ENCODE data around the gene ANO7.

The ANO7 gene

GRCh38 chr2:241159116-241159515, 29.4 kb upstream of the ANO7 start:
- no peak for DNase-seq

GRCh38 chr2:241160318-241160717, 28.2 kb upstream of the ANO7 start:
- DNase-seq: no peak

GRCh38 chr2:241161646-241162281, 26.7 kb upstream of the ANO7 start:
- no peak for DNase-seq

GRCh38 chr2:241163601-241164118, 24.8 kb upstream of the ANO7 start:
- no peak for DNase-seq

DNA sequence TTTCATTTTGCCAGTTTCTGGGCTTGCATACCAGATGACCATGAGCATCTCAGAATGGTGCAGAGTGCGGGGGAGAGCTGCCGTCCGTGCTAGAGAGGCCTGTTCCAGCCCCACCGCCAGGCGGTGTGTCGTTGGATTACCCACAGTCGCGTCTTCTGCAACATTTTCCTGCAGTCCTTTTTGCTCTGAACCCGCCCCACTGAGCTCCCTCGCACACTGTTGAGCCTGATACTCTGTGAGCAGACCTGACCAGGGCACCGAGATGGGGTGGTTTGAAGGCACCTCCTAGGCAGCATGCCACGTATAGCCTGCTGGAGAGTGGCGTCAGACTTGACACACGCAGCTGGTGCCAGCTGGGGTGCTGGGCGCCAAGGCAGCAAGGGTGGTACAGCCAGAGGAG, 20.1 kb upstream of the ANO7 start:
- DNase-seq: no peak

GRCh38 chr2:241173557-241173956, 14.9 kb upstream of the ANO7 start:
- no peak for DNase-seq

DNA sequence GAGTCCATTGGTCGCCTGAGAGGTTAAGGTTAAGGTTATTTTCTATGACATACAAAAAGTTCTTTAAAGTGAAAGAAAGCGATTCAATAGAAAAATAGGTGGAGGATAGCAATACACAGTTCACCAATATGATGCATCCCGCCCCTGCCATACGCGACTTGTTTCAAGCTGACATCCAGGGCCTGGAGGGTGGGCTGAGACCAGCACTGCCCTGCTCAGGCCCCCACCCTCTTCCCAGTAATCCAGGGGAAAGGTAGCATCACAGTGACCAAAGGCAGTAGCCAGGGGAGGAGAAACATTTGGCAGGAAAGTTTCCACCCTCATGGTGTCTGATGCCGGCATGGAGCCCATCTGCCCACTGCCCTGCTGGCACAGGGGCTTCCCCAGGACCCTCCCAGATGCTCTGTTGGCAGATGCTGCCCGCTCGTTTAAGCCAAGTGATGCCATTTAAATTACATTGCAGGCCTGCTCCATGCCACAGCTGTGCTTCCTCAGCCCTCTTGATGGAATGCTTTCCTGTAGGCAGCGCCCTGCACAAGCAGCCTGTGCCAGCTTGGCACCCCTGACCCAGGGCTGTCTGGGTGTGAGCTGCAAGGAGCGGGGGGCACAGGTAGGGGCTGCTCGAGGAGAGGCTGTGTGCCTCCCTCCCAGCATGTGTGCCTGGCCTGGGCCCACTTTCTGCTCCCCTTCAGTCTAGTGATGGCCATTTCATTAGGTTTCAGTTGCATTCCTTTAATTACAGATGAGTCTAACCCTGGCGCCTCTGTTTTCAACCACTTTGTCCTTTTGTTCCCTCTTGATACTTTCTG, 10.7 kb upstream of the ANO7 start:
- DNase-seq: no peak

GRCh38 chr2:241178961-241179360, 9.5 kb upstream of the ANO7 start:
- DNase-seq: no peak

DNA sequence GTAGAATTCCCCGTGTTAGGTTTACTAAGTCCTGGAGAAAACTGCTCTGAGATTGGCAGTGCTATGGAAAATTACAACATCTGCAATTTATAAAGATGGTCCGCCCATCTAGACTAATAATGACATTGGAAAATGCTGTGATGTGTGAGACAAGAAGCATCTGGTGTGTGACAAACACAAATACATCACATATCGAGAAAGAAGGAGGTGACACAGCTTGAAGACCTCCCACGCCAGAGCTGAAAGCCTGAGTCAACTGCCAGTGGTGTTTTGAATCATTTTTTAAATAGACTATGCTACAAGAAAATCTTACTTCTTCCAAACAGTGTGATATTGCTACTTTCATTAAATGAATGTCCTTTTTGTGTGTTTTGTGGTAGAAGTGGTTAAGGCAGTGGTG, 8.6 kb upstream of the ANO7 start:
- DNase-seq: peak; percentile 12 to 21

DNA sequence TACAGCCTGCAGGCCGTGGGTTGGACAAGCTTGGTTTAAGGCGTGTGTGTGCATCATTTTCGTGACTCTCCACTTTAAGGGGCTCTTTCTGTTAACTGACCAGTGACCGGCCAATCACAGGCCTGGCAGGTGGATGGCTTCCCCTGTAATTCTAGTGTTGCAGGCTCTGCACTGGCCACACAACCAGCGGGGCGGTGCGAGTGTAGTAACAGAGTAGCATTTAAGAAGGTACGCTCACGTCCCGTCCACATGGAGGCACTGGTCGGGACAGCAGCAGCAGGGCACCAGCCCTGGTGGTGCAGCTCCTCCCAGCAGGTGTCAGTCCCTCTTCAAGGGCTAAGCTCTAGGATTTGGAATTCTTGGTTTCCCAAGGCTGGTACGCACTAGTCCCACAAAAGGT, 8.0 kb upstream of the ANO7 start:
- DNase-seq: no peak

- no peak for DNase-seq
Observed at GRCh38 chr2:241182126-241182525, 6.4 kb upstream of the ANO7 start.

GRCh38 chr2:241182531-241183133, 5.8 kb upstream of the ANO7 start:
- DNase-seq: no peak

DNA sequence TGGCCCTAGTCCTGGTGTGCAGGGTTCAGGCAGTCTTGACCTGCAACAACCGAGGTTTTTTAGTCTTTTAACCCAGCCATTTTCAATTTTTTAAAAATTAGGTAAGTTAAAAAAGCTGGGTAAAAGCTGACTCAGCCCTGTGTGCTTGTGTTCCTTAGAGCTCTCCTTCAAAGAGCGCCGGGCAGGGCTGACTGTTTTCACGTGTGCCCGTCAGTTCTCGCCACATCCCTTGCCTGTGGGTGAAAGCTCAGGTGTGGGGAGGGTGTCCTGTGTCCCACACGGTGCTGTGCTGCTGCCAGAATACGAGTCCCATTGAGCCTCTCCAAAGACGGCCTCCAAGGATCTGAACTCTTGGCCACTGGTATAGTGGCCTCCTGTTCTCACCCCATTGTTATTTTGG, 5.3 kb upstream of the ANO7 start:
- no peak for DNase-seq

DNA sequence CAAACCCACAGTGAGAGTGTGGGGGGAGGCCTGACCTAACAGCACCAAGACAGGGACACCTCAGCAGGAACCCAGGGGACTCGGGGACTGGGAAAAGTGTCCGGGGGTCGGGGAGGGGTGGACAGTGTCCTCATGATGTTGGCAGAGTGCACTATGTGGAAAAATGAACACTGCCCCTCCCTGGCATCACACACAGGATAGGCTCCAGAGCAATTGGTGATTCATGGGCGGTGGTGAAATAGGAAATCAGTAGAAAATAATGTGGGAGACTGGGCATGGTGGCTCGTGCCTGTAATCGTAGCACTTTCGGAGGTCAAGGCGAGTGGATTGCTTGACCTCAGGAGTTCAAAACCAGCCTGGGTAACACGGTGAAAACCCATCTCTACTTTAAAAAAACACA, 3.6 kb upstream of the ANO7 start:
- no peak for DNase-seq

GRCh38 chr2:241185961-241186360, 2.5 kb upstream of the ANO7 start:
- DNase-seq: no peak

DNA sequence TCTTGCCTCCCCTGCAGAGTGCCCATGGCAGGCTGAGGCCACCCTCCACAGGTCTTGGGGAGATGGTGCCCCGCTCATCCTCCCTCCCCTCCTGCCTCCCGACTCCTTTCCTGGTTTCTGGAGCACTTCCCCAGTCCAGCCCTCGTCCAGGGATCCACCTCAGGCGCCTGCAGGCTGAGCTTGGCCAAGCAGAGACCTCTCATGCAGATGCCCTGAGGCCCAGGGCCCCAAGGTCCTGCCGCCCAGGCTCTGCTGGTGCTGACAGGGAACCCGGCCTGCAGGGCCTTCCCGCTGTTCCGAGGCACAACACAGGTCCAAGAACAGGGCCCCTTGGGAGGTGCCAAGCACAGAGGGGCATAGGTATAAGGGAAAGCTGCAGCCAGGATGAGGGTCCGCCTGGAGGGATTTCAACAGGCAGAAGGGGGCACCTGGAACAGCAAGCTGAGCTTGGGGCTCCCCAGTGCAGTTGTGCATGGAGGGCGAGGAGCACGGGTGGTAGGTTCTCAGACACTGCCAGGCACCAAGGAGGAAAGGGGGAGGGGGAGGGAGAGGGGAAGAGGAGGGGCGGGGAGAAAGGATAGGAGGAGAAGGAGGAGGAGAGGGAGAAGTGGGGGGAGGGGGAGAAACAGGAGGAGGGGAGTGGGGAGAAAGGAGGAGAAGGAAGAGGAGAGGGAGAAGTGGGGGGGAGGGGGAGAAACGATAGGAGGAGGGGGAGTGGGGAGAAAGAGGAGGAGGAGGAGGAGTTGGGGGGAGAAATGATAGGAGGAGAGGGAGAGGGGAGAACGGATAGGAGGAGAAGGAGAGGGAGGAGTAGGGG, 1.2 kb upstream of the ANO7 start:
- DNase-seq: no peak

DNA sequence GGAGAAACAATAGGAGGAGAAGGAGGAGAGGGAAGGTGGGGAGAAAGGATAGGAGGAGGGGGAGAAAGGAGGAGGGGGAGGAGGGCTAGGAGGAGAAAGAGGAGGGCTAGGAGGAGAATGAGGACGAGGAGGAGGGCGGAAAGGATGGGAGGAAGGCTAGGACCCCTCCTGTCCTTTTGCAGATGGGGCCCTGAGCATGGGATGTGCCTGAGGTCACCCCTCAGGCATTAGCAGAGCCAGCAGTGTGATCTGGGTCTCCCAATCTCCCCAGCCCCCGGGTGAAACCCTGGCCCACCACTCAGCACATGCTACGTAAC, 601 bp upstream of the ANO7 start:
- no peak for DNase-seq

GRCh38 chr2:241189093-241189855, 797 bp downstream of the ANO7 start:
- DNase-seq: no peak

DNA sequence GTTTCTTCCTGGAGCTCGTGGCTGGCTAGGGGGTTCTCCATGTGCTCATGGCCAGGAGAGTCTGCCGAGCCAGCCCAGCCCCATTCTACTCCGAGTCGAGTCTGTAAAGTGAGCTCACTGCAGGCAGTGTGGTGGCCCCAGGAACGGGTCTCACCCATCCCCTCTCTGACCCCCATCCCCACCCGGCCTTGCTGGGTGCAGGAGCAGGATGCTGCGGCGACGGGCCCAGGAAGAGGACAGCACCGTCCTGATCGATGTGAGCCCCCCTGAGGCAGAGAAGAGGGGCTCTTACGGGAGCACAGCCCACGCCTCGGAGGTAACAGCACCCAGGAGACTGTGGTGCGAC, 1.4 kb downstream of the ANO7 start:
- no peak for DNase-seq

GRCh38 chr2:241190291-241190981, 2.0 kb downstream of the ANO7 start:
- DNase-seq: no peak

GRCh38 chr2:241191081-241191480, 2.6 kb downstream of the ANO7 start:
- no peak for DNase-seq

DNA sequence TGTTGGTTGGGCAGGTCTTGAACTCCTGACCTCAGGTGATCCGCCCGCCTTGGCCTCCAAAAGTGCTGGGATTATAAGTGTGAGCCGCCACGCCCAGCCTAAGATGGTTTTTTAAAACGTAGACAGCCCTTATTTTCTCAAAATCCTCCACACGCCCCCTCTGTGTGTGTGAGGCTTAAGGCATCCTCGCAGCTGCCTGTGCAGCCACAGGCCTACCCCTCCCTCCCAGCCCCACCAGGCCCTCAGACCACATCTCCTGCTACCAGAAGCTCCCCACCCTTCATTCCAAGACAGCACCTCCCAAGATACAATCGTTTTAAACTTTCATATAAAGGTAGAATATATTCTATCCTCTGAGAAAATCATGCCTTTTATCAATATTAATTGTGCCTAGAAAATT, 4.8 kb downstream of the ANO7 start:
- no peak for DNase-seq

All from stimulated activated CD4-positive, alpha-beta T cell treated with anti-CD3 and anti-CD28 coated beads, Interleukin-2, amount 100 ng/mL, for 48 hours (primary cell).